WTC11 (cell line): ENCODE data around the gene PLA2G4A. TPM values are rescaled to one million over a fixed set of nuclear protein-coding genes. Genes with fewer than 3 reads are reported as not detected.

Experiments
- ATAC-seq: fragments of 200-7000 bp; cut with Tn5 transposase; 2 replicates; pipeline ENCODE4 v1.10.0; 2021; ENCODE audit warnings: mild to moderate bottlenecking, moderate library complexity
- CTCF ChIA-PET: fragments of 300-600 bp; sonication (Branson Sonifier 250); formaldehyde crosslinking; loops from one replicate; lab custom pipeline; 2021; ENCODE audit warnings: antibody characterized with exemption; lab: Charles Lee
- POLR2A ChIA-PET: fragments of 350-600 bp; sonication (Branson Sonifier 250); formaldehyde crosslinking; loops from one replicate; lab custom pipeline; 2021; ENCODE audit warnings: antibody characterized with exemption; lab: Charles Lee
- DNase-seq: peaks from one replicate; pipeline ENCODE4 v3.0.0; 2021; ENCODE audit warnings: low spot score
- H3K27ac Mint-ChIP-seq: 2 replicates; pipeline ENCODE4 v1.8.0; 2021; ENCODE audit warnings: mixed read lengths
- H3K27me3 Mint-ChIP-seq: 2 replicates; pipeline ENCODE4 v1.8.0; 2021; ENCODE audit warnings: low read depth, mild to moderate bottlenecking, moderate library complexity, mixed read lengths
- H3K36me3 Mint-ChIP-seq: 2 replicates; pipeline ENCODE4 v1.8.0; 2021; ENCODE audit warnings: mixed read lengths
- H3K4me1 Mint-ChIP-seq: 2 replicates; pipeline ENCODE4 v1.8.0; 2022; ENCODE audit warnings: mixed read lengths
- H3K4me3 Mint-ChIP-seq: 2 replicates; pipeline ENCODE4 v1.8.0; 2021; ENCODE audit warnings: mild to moderate bottlenecking, moderate library complexity, mixed read lengths
- H3K9me3 Mint-ChIP-seq: 2 replicates; pipeline ENCODE4 v1.8.0; 2021; ENCODE audit warnings: mixed read lengths
- ARID4B ChIP-seq: sonication (generic); formaldehyde crosslinking; IDR thresholded peaks from 2 replicates; pipeline ENCODE4 v1.8.0; 2023; ENCODE audit warnings: missing genetic modification reagents, mild to moderate bottlenecking, borderline replicate concordance
- ATF6 ChIP-seq: sonication (generic); formaldehyde crosslinking; IDR thresholded peaks from 2 replicates; pipeline ENCODE4 v1.8.1; 2023; ENCODE audit warnings: mild to moderate bottlenecking, missing genetic modification reagents
- CBFB ChIP-seq: sonication (generic); formaldehyde crosslinking; IDR thresholded peaks from 2 replicates; pipeline ENCODE4 v1.8.1; 2022; ENCODE audit warnings: mild to moderate bottlenecking, low read depth, missing genetic modification reagents
- CREM ChIP-seq: sonication (generic); formaldehyde crosslinking; IDR thresholded peaks from 2 replicates; pipeline ENCODE4 v1.8.1; 2022; ENCODE audit warnings: mild to moderate bottlenecking, missing genetic modification reagents, moderate library complexity
- ESRRA ChIP-seq: sonication (generic); formaldehyde crosslinking; IDR thresholded peaks from 2 replicates; pipeline ENCODE4 v1.8.1; 2022; ENCODE audit warnings: mild to moderate bottlenecking, missing genetic modification reagents, borderline replicate concordance
- FOXJ3 ChIP-seq: sonication (generic); formaldehyde crosslinking; IDR thresholded peaks from 2 replicates; pipeline ENCODE4 v1.9.0; 2021; ENCODE audit warnings: missing genetic modification reagents, mild to moderate bottlenecking, borderline replicate concordance
- GRHL2 ChIP-seq: fragments of 250-450 bp; sonication (Bioruptor Pico); IDR thresholded peaks from 2 replicates; pipeline ENCODE4 v1.8.0; 2022; ENCODE audit warnings: mild to moderate bottlenecking, moderate library complexity; ENCODE audit not compliant: insufficient replicate concordance, severe bottlenecking
- JUN ChIP-seq: sonication (generic); formaldehyde crosslinking; IDR thresholded peaks from 2 replicates; pipeline ENCODE4 v1.8.0; 2023; ENCODE audit warnings: mild to moderate bottlenecking, missing genetic modification reagents
- PRRX2 ChIP-seq: fragments of 250-450 bp; sonication (Bioruptor Pico); IDR thresholded peaks from 2 replicates; pipeline ENCODE4 v1.8.0; 2021; ENCODE audit warnings: mild to moderate bottlenecking
- SMAD3 ChIP-seq: sonication (generic); formaldehyde crosslinking; IDR thresholded peaks from 2 replicates; pipeline ENCODE4 v1.8.0; 2022; ENCODE audit warnings: missing genetic modification reagents, mild to moderate bottlenecking, borderline replicate concordance
- SOX15 ChIP-seq: fragments of 250-450 bp; sonication (Bioruptor Pico); IDR thresholded peaks from 2 replicates; pipeline ENCODE4 v1.9.0; 2021; ENCODE audit warnings: mild to moderate bottlenecking
- STAT6 ChIP-seq: sonication (generic); formaldehyde crosslinking; conservative IDR thresholded peaks from 2 replicates; pipeline ENCODE4 v1.8.1; 2023; ENCODE audit warnings: mild to moderate bottlenecking, low read depth, missing genetic modification reagents, moderate library complexity
- TP53 ChIP-seq: sonication (generic); formaldehyde crosslinking; IDR thresholded peaks from 2 replicates; pipeline ENCODE4 v1.8.1; 2023; ENCODE audit warnings: mild to moderate bottlenecking, missing genetic modification reagents
- ZNF138 ChIP-seq: sonication (generic); formaldehyde crosslinking; conservative IDR thresholded peaks from 2 replicates; pipeline ENCODE4 v1.8.1; 2022; ENCODE audit warnings: mild to moderate bottlenecking, moderate library complexity, missing genetic modification reagents
- ZNF396 ChIP-seq: fragments of 250-450 bp; sonication (Bioruptor Pico); IDR thresholded peaks from 2 replicates; pipeline ENCODE4 v1.8.0; 2021; ENCODE audit warnings: mild to moderate bottlenecking, moderate library complexity, borderline replicate concordance
- total RNA-seq: library from RNA; stranded (reverse); gene quantifications from 3 replicates; pipeline ENCODE4 v1.2.3, GENCODE V29; 2021
- TF ChIP-seq, protein P1 (sequence below): fragments of 250-450 bp; sonication (Bioruptor Pico); IDR thresholded peaks from 2 replicates; pipeline ENCODE4 v1.8.0; 2021; ENCODE audit warnings: mild to moderate bottlenecking
- TF ChIP-seq, protein P2 (sequence below): sonication (generic); formaldehyde crosslinking; IDR thresholded peaks from 2 replicates; pipeline ENCODE4 v1.8.1; 2022; ENCODE audit warnings: low read depth, missing genetic modification reagents, borderline replicate concordance
- TF ChIP-seq, protein P3 (sequence below): fragments of 250-450 bp; sonication (Bioruptor Pico); IDR thresholded peaks from 2 replicates; pipeline ENCODE4 v2.1.2; 2022; ENCODE audit warnings: mild to moderate bottlenecking, moderate library complexity

Gene PLA2G4A
- total RNA-seq, 1 experiment from 2014 or later, result 1.3 TPM

- CTCF ChIA-PET, result no interaction called here
- no peaks in the 10 kb centered on the region for H3K27me3 Mint-ChIP-seq
- no peak for DNase-seq
- no peaks in the 10 kb centered on the region for H3K36me3 Mint-ChIP-seq
- POLR2A ChIA-PET, result no interaction called here
- no peaks in the 10 kb centered on the region for H3K9me3 Mint-ChIP-seq
- H3K4me1 Mint-ChIP-seq, result 0 out of 2 replicates have a peak, but pooled peaks cover 4% of the 10 kb centered on the region
- TF ChIP-seq JUN (CRISPR knock-in tag), result no peak
- no peak for TF ChIP-seq CBFB (CRISPR knock-in tag)
- TF ChIP-seq, all 79 proteins: peak for 0
- ATAC-seq, result no peak
- Mint-ChIP-seq H3K27ac (no peak overlapping the region), H3K4me3 (no peak overlapping the region)
Measured at GRCh38 chr1:186949173-186949572, 120.4 kb downstream of the PLA2G4A start.

DNA sequence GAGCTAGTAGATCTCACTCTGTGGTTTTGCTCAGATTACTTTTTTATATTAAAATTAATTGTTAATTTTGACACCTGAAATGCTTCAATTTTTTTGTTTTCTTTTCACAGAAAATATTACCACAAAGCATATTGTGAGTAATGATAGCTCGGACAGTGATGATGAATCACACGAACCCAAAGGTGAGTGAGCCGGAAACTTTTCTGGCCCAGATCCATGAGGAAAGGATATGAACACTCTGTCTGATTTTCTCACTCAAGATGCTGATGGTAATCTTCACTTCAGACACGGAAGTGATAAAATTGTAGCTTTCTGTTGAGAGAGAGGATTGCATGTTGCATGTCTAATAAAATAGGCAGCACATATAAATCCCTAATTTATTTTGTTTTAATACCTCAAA lies 121.8 kb downstream of the PLA2G4A start:
- Mint-ChIP-seq H3K27ac (no peak overlapping the region), H3K4me3 (no peak overlapping the region), H3K36me3 (no peaks in the 10 kb centered on the region), H3K4me1 (0 out of 2 replicates have a peak, but pooled peaks cover 4% of the 10 kb centered on the region), H3K27me3 (no peaks in the 10 kb centered on the region), H3K9me3 (no peaks in the 10 kb centered on the region)
- no peak for DNase-seq
- no peak for ATAC-seq
- ChIA-PET CTCF (no interaction called here), POLR2A (no interaction called here)
- TF ChIP-seq CREM (CRISPR knock-in tag) (no peak), FOXJ3 (CRISPR knock-in tag) (no peak), TP53 (no peak), PRRX2 (CRISPR knock-in tag) (no peak)
- TF ChIP-seq, protein P1, sequence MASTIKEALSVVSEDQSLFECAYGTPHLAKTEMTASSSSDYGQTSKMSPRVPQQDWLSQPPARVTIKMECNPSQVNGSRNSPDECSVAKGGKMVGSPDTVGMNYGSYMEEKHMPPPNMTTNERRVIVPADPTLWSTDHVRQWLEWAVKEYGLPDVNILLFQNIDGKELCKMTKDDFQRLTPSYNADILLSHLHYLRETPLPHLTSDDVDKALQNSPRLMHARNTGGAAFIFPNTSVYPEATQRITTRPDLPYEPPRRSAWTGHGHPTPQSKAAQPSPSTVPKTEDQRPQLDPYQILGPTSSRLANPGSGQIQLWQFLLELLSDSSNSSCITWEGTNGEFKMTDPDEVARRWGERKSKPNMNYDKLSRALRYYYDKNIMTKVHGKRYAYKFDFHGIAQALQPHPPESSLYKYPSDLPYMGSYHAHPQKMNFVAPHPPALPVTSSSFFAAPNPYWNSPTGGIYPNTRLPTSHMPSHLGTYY, result no peak

DNA sequence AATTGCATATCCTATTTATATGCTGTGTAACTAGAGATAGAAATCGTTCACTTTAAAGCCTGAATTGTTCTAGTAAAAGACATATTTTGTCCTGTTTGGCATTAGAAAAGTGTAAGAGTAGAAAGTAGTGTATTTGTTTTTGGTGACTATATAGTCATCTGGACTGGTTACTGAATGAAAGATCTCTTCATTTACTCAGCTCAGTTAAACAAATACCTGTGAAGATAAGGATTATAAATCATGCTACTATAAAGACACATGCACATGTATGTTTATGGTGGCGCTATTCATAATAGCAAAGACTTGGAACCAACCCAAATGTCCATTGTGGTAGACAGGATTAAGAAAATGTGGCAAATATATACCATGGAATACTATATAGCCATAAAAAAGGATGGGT lies 125.1 kb downstream of the PLA2G4A start:
- POLR2A ChIA-PET, result no interaction called here
- H3K4me1 Mint-ChIP-seq, result peaks cover 3% of the 10 kb centered on the region
- H3K9me3 Mint-ChIP-seq, result no peaks in the 10 kb centered on the region
- no peak for ATAC-seq
- no peak for TF ChIP-seq ZNF396 (CRISPR knock-in tag)
- no peak for TF ChIP-seq PRRX2 (CRISPR knock-in tag)
- TF ChIP-seq, protein P2, sequence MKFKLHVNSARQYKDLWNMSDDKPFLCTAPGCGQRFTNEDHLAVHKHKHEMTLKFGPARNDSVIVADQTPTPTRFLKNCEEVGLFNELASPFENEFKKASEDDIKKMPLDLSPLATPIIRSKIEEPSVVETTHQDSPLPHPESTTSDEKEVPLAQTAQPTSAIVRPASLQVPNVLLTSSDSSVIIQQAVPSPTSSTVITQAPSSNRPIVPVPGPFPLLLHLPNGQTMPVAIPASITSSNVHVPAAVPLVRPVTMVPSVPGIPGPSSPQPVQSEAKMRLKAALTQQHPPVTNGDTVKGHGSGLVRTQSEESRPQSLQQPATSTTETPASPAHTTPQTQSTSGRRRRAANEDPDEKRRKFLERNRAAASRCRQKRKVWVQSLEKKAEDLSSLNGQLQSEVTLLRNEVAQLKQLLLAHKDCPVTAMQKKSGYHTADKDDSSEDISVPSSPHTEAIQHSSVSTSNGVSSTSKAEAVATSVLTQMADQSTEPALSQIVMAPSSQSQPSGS (CRISPR knock-in tag), result no peak
- TF ChIP-seq GRHL2 (CRISPR knock-in tag), result no peak
- TF ChIP-seq STAT6 (CRISPR knock-in tag), result no peak
- TF ChIP-seq FOXJ3 (CRISPR knock-in tag), result no peak
- TF ChIP-seq ATF6, result no peak
- TF ChIP-seq, protein P3, sequence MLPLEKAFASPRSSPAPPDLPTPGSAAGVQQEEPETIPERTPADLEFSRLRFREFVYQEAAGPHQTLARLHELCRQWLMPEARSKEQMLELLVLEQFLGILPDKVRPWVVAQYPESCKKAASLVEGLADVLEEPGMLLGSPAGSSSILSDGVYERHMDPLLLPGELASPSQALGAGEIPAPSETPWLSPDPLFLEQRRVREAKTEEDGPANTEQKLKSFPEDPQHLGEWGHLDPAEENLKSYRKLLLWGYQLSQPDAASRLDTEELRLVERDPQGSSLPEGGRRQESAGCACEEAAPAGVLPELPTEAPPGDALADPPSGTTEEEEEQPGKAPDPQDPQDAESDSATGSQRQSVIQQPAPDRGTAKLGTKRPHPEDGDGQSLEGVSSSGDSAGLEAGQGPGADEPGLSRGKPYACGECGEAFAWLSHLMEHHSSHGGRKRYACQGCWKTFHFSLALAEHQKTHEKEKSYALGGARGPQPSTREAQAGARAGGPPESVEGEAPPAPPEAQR (CRISPR knock-in tag), result no peak
- no peak for TF ChIP-seq SMAD3 (CRISPR knock-in tag)
- TF ChIP-seq ARID4B (CRISPR knock-in tag), result no peak
- no peak for TF ChIP-seq ZNF138 (CRISPR knock-in tag)
- no peak for TF ChIP-seq SOX15
- TF ChIP-seq CREM (CRISPR knock-in tag), result no peak
- no peak for TF ChIP-seq ESRRA (CRISPR knock-in tag)
- no peak overlapping the region for H3K4me3 Mint-ChIP-seq
- DNase-seq, result no peak
- CTCF ChIA-PET, result no interaction called here
- H3K27ac Mint-ChIP-seq, result no peak overlapping the region
- no peaks in the 10 kb centered on the region for H3K36me3 Mint-ChIP-seq
- H3K27me3 Mint-ChIP-seq, result no peaks in the 10 kb centered on the region
